HCT116 (cell line): Measurements from ENCODE around the gene TLX2.

Experiments used
- CTCF ChIP-seq, 3 experiments: fragments of 200-600 bp in 1 of 3; sonication (generic) in 1 of 3; IDR thresholded peaks in 2 of 3; conservative IDR thresholded peaks in 1 of 3; 2 replicates each; pipeline ENCODE4 v1.5.1; 2012 to 2017; ENCODE audit warnings: low read depth in 2 of 3, low read length in 2 of 3, antibody characterized with exemption in 1 of 3, borderline replicate concordance in 1 of 3, control low read depth in 1 of 3, mild to moderate bottlenecking in 1 of 3, mixed read lengths in 1 of 3, mixed run types in 1 of 3, moderate library complexity in 1 of 3; ENCODE audit not compliant: insufficient read depth in 1 of 3
- EZH2 ChIP-seq: fragments of 200-600 bp; sonication (generic); IDR thresholded peaks from 2 replicates; pipeline ENCODE4 v1.6.1; 2017; ENCODE audit warnings: antibody characterized with exemption, mixed run types
- EZH2phosphoT487 ChIP-seq: fragments of 200-600 bp; IDR thresholded peaks from 2 replicates; pipeline ENCODE4 v1.6.1; 2018; ENCODE audit warnings: antibody characterized with exemption, borderline replicate concordance
- JUND ChIP-seq: IDR thresholded peaks from 2 replicates; pipeline ENCODE4 v1.6.1; 2012
- POLR2A ChIP-seq: IDR thresholded peaks from 2 replicates; pipeline ENCODE4 v1.7.0; 2011; ENCODE audit warnings: borderline replicate concordance; ENCODE audit not compliant: insufficient read depth, insufficient read length; ENCODE audit errors: extremely low read depth
- POLR2AphosphoS5 ChIP-seq: IDR thresholded peaks from 2 replicates; pipeline ENCODE4 v1.6.1; 2011; ENCODE audit warnings: mild to moderate bottlenecking, low read depth, low read length, moderate library complexity
- RAD21 ChIP-seq: IDR thresholded peaks from 2 replicates; pipeline ENCODE4 v1.6.1; 2012; ENCODE audit warnings: low read depth, mild to moderate bottlenecking
- REST ChIP-seq: IDR thresholded peaks from 2 replicates; pipeline ENCODE4 v1.6.1; 2012; ENCODE audit warnings: low read depth

GRCh38 chr2:74501335-74502071, 12.7 kb upstream of the TLX2 start:
- TF ChIP-seq RAD21, result no peak
- TF ChIP-seq CTCF (IDR thresholded peaks at IDR 0.05 in 2 of 3, conservative IDR thresholded peaks at IDR 0.05 in 1 of 3; ENCODE audit: borderline replicate concordance in 1 of 3, insufficient read depth in 1 of 3, low read depth in 2 of 3, low read length in 2 of 3), result no peak
- no peak for TF ChIP-seq POLR2A
- TF ChIP-seq REST, result no peak
- TF ChIP-seq EZH2, result no peak
- no peak for TF ChIP-seq EZH2phosphoT487
- TF ChIP-seq JUND, result no peak
- peak; percentile 21; the same call in 1 of the 2 replicates for TF ChIP-seq POLR2AphosphoS5
